ENCODE data around the gene CENATAC.
A peak's percentile ranks its signal among the peaks of the same experiment; 100 is the strongest.
"Not testable (repeated sequence)": the region's sequence is repeated elsewhere in the genome, so short reads cannot be mapped to it uniquely, and the experiment has no call there.

CENATAC gene

DNA sequence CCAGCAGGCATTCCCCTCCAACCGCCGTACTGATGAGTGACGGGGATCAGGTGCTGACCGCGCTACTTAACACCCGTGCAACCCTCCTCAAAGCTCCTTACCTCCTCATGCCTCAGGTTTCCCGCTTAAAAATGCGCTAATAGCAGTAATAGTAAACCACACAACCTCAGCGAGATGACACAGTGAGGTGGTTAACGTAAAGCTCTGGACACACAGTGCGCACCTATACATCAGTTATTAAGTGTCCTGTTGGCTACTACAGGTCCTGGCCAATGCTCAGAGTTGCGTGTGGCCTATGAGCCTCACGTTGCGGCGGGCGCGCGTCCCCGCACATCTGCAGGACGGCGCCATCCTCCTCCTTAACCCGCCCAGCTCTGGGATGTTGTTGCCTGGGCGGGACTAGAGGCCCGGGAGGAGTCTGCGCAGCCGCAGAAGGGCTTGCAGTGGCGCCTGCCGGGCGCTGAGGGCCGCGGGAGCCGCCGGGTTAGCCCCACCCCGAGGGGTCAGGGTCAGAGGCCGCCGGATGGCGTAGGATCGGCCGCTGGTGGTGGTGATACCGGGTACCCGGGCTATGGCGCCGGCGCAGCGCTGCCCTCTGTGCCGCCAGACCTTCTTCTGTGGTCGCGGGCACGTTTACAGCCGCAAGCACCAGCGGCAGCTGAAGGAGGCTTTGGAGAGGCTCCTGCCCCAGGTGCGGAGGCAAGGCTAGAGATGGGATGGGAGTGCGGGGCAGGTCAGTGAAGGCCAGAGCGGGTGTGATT lies at the start of gene CENATAC:
Gene CENATAC (plus strand): TSS at position 512 of the 761 bp plus-strand sequence. CDS start 60 bp downstream, at position 572.
- peak; percentile 99 for DNase-seq

DNA sequence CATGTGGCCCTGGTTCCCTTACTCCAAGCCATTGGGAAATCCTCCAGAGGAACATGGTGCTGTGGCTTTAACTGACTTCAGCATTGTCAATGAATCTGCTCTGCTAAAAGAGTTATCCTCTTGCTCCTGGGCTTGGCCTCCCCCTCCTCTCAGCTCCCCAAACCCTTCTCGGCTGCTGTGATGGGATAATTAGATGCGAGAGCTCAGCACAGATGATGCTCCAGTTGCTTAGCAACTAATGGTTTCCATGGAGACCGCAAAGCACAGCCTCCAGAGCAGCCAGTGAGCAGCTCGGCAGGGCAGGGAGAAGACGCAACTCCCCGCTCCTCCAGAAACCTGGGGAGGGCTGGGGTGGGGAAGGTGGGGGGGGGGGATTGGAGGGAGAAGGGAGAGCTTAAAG lies 44.7 kb upstream of the CENATAC start:
- DNase-seq, result no peak

GRCh38 chr11:118953976-118954375 lies 44.0 kb upstream of the CENATAC start:
- DNase-seq, result not testable (repeated sequence)

GRCh38 chr11:118956094-118956846 lies 41.7 kb upstream of the CENATAC start, which contains the start of gene UPK2:
Gene UPK2 (plus strand): TSS chr11:118956298. CDS start chr11:118956351, 53 bp downstream.
- peak; percentile 95 for DNase-seq

DNA sequence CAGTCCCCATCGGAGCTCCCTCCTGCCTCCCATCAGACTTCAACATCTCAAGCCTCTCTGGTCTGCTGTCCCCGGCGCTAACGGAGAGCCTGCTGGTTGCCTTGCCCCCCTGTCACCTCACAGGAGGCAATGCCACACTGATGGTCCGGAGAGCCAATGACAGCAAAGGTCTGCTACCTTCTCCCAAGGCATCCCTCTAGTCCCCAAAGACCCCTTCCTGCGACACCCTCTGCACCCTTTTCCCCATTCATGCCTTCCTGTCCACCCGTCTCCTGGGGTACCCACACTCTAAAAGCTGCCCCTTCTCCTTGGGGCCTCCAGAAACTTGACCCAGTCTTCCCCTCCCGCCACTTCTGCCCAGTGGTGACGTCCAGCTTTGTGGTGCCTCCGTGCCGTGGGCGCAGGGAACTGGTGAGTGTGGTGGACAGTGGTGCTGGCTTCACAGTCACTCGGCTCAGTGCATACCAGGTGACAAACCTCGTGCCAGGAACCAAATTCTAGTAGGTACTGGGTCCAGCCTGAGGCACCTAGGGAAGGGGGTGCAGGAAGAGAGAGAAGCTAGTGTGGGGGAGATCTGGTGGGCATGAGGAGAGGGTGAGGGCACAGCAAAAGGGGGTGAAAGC lies 41.0 kb upstream of the CENATAC start:
- no peak for DNase-seq

DNA sequence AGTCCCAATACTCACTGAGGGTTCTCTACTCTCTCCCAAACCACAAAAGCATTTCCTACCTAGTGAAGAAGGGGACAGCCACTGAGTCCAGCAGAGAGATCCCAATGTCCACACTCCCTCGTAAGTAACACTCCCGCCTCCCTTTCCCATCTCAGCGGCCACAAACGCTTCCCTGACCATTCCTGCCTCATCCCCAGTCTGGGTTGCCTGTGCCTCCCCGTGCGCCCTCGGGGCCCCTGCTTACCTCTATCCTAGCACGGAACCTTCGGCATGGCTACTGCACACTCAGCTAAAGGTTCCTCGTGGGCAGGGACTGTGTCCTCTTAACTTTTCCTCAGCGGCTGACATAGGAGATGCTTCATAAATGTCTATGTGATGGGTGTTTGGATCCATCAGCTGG lies 40.4 kb upstream of the CENATAC start:
- DNase-seq, result no peak

- no peak for DNase-seq
These were observed 40.0 kb upstream of the CENATAC start for GRCh38 chr11:118957968-118958367.

DNA sequence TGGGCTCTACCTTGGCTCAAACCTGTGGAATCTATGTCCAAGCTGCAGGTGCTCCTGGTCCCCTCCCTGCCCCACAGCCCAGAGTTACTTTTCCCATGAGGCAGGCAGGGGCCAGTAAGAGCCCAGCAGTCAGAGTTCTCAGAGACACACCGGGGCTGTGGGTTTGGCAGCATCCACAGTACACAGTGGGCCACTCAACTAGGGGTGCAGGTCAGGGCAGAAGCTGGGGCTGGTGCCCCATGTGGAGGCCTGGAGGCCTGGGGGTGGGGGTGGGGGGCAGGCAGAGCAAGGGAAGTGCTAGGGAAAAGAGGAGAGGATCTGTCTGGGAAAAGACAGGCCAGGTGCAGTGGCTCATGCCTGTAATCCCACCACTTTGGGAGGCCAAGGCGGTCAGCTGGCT lies 39.4 kb upstream of the CENATAC start:
- DNase-seq, result no peak

DNA sequence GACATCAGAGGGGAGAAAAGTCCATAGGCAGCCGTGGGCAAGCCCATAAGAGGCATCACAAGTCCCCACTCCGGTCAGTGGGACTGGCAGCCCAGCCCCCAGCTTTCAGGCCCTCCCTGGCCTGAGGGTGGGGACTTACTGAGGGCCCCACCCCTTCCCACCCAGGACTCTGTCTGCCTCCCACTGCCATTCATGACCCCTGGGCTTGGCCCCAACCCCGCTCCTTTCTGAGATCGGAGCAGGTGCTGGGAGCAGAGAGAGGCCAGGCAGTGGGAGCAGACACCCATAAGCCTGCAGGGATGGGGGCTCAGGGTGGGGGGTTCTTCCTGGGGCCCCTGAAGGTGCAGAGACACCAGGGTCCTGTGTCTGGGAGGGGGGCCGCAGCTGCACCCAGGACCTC lies 36.7 kb upstream of the CENATAC start:
- no peak for DNase-seq

DNA sequence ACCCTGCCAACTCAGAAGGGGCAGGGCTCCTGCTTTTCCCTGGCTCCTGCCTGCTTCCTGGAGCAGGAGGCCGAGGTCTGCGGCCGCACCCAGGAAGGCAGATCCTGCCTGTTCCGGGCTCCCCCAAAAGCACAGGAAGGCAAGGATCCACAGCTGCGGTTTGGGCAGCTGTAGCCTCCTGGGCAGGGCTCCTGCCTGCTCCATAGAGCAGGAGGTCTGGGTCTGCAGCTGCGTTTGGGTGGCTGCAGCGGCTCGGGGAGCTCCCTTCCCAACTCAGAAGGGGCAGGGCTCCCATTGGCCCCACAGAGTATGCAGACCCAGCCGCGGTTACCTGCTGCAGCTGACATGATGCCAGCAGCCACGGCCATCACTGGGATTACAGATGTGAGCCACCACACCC lies 36.3 kb upstream of the CENATAC start:
- no peak for DNase-seq

DNA sequence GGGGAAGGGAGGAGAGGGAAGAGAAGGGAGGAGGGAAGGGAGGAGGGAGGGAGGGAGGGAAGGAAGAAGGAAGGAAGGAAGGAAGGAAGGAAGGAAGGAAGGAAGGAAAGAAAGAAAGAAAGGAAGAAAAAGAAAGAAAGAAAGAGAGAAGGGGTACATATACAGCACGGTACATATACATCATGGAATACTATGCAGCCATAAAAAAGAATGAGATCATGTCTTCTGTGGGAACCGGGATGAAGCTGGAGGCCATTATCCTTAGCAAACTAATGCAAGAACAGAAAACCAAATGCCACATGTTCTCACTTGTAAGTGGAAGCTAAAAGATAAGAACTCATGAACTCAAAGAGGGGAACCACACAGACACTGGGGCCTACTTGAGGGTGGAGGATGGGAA lies 28.4 kb upstream of the CENATAC start:
- DNase-seq, result not testable (repeated sequence)

DNA sequence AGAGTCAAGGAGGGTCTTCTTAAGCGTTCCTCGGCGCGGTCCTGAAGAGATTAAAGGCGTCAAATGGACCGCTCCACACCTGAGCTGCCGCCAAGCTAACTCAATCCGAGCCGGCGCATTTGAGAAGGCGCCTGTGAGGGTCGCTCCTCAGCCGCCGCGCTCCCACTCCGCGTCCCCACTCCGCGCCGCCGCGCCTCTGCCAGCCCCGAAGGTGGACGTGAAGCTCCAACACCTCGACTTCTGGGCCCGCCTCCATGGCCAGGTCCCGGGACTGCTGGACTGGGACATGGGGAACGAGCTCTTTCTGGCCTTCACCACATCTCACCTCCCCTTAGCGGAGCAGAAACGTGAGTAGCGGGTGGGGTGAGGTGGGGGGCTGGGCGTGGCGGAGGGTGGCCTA lies 26.3 kb upstream of the CENATAC start, which contains the start of gene FOXR1:
Gene FOXR1 (plus strand): TSS at position 116 of the 400 bp plus-strand sequence. CDS start 171 bp downstream, at position 287.
- no peak for DNase-seq

GRCh38 chr11:118973985-118974384 lies 24.0 kb upstream of the CENATAC start:
- DNase-seq, result no peak

DNA sequence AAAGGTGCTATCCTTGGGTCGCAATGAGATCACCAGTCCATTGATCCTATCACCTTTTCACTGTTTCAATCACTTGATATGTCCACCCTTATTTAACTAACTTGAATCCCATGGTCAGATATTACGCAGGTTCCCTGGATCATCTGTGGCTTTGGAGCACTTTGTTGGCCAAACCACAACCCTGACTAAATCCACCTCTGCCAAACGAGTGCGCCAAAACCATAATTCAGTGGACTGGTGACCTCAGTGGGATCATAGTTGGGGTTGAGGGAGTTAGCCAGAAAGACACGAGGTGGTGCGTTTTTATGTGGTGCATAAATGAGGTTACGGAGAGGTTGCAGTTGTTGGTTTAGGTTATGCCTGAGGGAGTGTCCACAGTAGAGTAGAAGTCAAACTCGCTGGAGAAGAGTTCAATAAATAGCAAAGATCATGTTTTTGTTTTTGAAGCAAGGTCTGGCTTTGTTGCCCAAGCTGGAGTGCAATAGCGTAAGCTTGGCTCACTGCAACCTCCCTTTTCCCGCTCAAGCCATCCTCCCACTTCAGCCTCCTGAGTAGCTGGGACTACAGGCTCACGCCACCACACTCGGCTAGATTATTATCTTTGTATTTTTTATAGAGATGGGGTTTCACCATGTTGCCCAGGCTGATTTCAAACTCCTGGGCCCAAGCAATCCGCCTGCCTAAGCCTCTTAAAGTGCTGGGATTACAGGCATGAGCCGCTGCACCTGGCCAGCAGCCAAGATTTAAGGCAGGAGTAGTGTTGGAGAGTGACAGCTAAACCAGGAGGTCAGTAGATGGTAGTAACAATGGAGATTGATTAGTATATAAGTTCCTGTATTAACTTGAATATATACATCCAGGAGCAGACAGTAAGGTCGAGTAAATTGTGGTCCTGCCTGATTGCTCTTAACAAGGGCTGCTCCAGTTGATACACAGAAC lies 21.9 kb upstream of the CENATAC start:
- DNase-seq, result no peak

DNA sequence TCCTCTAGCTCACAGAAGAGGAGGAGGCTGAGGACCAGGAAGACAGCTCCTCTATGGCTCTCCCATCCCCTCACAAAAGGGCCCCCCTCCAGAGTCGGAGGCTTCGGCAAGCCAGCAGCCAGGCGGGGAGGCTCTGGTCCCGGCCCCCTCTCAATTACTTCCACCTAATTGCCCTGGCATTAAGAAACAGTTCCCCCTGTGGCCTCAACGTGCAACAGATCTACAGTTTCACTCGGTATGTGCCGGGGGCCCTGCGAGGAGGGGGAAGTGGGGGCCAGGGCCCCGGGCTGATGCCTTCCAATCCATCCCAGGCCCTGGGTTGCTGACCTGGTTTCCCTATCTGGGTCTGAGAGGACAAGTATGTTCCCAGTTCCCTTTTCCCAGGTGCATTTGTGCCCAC lies 18.5 kb upstream of the CENATAC start:
- DNase-seq, result no peak

GRCh38 chr11:118980191-118980881 lies 17.6 kb upstream of the CENATAC start:
- DNase-seq, result no peak

DNA sequence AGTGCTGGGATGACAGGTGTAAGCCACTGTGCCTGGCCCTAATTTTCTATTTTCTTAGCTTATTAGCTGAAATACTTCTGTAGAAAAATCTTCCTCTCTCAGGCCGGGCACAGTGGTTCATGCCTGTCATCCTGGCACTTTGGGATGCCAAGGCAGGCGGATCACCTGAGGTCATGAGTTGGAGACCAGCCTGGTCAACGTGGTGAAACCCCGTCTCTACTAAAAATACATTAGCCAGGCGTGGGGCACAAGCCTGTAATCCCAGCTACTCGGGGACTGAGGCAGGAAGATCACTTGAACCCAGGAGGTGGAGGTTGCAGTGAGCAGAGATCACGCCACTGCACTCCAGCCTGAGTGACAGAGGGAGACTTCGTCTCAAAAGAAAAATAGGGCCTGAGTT lies 13.6 kb upstream of the CENATAC start:
- DNase-seq, result not testable (repeated sequence)

GRCh38 chr11:118984825-118985224 lies 13.1 kb upstream of the CENATAC start:
- DNase-seq, result no peak

DNA sequence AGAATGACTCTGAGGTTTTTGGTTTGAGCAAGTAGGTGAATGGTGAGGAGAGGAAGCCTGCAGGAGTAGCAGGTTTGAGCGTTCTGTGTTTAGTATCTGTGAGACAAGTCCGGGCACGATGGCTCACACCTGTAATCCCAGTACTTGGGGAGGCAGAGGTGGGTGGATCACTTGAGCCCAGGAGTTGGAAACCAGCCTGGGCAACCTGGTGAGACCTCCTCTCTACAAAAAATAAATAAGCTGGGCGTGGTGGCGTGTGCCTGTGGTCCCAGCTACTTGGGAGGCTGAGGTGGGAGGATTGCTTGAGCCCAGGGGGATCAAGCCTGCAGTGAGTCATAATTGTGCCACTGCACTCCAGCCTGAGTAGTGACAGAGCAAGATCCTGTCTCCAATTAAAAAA lies 9.7 kb upstream of the CENATAC start:
- DNase-seq, result no peak

GRCh38 chr11:118991486-118992038 lies 6.4 kb upstream of the CENATAC start:
- not testable (repeated sequence) for DNase-seq

GRCh38 chr11:118996926-118997626 lies 862 bp upstream of the CENATAC start:
- peak; percentile 72 for DNase-seq

Data from activated effector memory CD4-positive, alpha-beta T cell treated with anti-CD3 and anti-CD28 coated beads, Interleukin-2, amount 50 U/mL, for 16 hours (primary cell).